Measurements from ENCODE around the gene C12orf42.

- TF ChIP-seq CTCF (conservative IDR thresholded peaks at IDR 0.05; ENCODE audit: low read length) (no peak), EZH2phosphoT487 (IDR thresholded peaks at IDR 0.05; ENCODE audit: borderline replicate concordance) (no peak)
Observed at GRCh38 chr12:103330672-103331071, 165.1 kb downstream of the C12orf42 start.

All from Loucy (cell line).